ENCODE data around the gene MMP23B. TPM values are rescaled to one million over a fixed set of nuclear protein-coding genes. Genes with fewer than 3 reads are reported as not detected.

The MMP23B gene
- total RNA-seq, 2 donors from 2014 or later: 14.7 to 19.9 TPM

GRCh38 chr1:1609822-1610485 is 22.0 kb upstream of the MMP23B start:
- Histone ChIP-seq H3K4me3 (ENCODE audit: low read length) (no peak overlapping the region), H3K9ac (ENCODE audit: extremely low read depth, low read length, poor library complexity, severe bottlenecking) (no peak overlapping the region), H3K36me3 (ENCODE audit: control insufficient read depth, insufficient read depth, low read length) (no peaks in the 10 kb centered on the region), H3K4me1 (ENCODE audit: control insufficient read depth, insufficient read depth, low read length) (no peaks in the 10 kb centered on the region), H3K27ac (ENCODE audit: low read depth, low read length) (no peak overlapping the region), H3K9me3 (ENCODE audit: control insufficient read depth, low read length) (no peaks in the 10 kb centered on the region), H3K27me3 (ENCODE audit: control insufficient read depth, insufficient read depth, low read length, poor library complexity, severe bottlenecking) (no peaks in the 10 kb centered on the region)
- peaks cover 4% of the 10 kb centered on the region for H3K4me1 Mint-ChIP-seq
- no peak overlapping the region for H3K27ac Mint-ChIP-seq
- no peaks in the 10 kb centered on the region for H3K9me3 Mint-ChIP-seq
- TF ChIP-seq, protein P1, sequence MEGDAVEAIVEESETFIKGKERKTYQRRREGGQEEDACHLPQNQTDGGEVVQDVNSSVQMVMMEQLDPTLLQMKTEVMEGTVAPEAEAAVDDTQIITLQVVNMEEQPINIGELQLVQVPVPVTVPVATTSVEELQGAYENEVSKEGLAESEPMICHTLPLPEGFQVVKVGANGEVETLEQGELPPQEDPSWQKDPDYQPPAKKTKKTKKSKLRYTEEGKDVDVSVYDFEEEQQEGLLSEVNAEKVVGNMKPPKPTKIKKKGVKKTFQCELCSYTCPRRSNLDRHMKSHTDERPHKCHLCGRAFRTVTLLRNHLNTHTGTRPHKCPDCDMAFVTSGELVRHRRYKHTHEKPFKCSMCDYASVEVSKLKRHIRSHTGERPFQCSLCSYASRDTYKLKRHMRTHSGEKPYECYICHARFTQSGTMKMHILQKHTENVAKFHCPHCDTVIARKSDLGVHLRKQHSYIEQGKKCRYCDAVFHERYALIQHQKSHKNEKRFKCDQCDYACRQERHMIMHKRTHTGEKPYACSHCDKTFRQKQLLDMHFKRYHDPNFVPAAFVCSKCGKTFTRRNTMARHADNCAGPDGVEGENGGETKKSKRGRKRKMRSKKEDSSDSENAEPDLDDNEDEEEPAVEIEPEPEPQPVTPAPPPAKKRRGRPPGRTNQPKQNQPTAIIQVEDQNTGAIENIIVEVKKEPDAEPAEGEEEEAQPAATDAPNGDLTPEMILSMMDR (conservative IDR thresholded peaks at IDR 0.05): no peak
- DNase-seq: peak; percentile 47
- H3K36me3 Mint-ChIP-seq (ENCODE audit: low read depth): peaks cover 3% of the 10 kb centered on the region
- H3K4me3 Mint-ChIP-seq: no peak overlapping the region
- whole genome bisulfite sequencing, 2 experiments (ENCODE audit: insufficient coverage in 1 of 2, insufficient read length in 1 of 2): 69 to 74% methylated on average over 12 of the region's 12 CpGs
- no peaks in the 10 kb centered on the region for H3K27me3 Mint-ChIP-seq (ENCODE audit: insufficient read depth)

GRCh38 chr1:1610796-1611195 is 21.2 kb upstream of the MMP23B start:
- 90 to 93% methylated on average over 8 to 9 of the region's 9 CpGs for WGBS, 2 experiments (ENCODE audit: insufficient coverage in 1 of 2, insufficient read length in 1 of 2)
- Mint-ChIP-seq H3K27ac (no peak overlapping the region), H3K36me3 (ENCODE audit: low read depth) (peaks cover 3% of the 10 kb centered on the region), H3K4me3 (no peak overlapping the region), H3K27me3 (ENCODE audit: insufficient read depth) (no peaks in the 10 kb centered on the region), H3K9me3 (no peaks in the 10 kb centered on the region), H3K4me1 (peaks cover 4% of the 10 kb centered on the region)
- Histone ChIP-seq H3K9me3 (ENCODE audit: control insufficient read depth, low read length) (no peaks in the 10 kb centered on the region), H3K9ac (ENCODE audit: extremely low read depth, low read length, poor library complexity, severe bottlenecking) (no peak overlapping the region), H3K27ac (ENCODE audit: low read depth, low read length) (no peak overlapping the region), H3K4me3 (ENCODE audit: low read length) (no peak overlapping the region), H3K27me3 (ENCODE audit: control insufficient read depth, insufficient read depth, low read length, poor library complexity, severe bottlenecking) (no peaks in the 10 kb centered on the region), H3K36me3 (ENCODE audit: control insufficient read depth, insufficient read depth, low read length) (no peaks in the 10 kb centered on the region), H3K4me1 (ENCODE audit: control insufficient read depth, insufficient read depth, low read length) (no peaks in the 10 kb centered on the region)
- DNase-seq: no peak
- TF ChIP-seq, protein P1 (conservative IDR thresholded peaks at IDR 0.05): no peak

- H3K36me3 Mint-ChIP-seq (ENCODE audit: low read depth): peaks cover 3% of the 10 kb centered on the region
- TF ChIP-seq, protein P1 (conservative IDR thresholded peaks at IDR 0.05): no peak
- H3K27ac ChIP-seq (ENCODE audit: low read depth, low read length): no peak overlapping the region
- H3K27ac Mint-ChIP-seq: no peak overlapping the region
- no peaks in the 10 kb centered on the region for H3K9me3 ChIP-seq (ENCODE audit: control insufficient read depth, low read length)
- H3K4me1 Mint-ChIP-seq: peaks cover 4% of the 10 kb centered on the region
- no peaks in the 10 kb centered on the region for H3K9me3 Mint-ChIP-seq
- H3K27me3 ChIP-seq (ENCODE audit: control insufficient read depth, insufficient read depth, low read length, poor library complexity, severe bottlenecking): no peaks in the 10 kb centered on the region
- 94% methylated on average over 3 of the region's 3 CpGs; no CpG with 5 or more reads in 1 of the 2 experiments for WGBS, 2 experiments (ENCODE audit: insufficient coverage in 1 of 2, insufficient read length in 1 of 2)
- H3K4me3 Mint-ChIP-seq: no peak overlapping the region
- H3K27me3 Mint-ChIP-seq (ENCODE audit: insufficient read depth): no peaks in the 10 kb centered on the region
- no peak for DNase-seq
- peaks cover 1% of the 10 kb centered on the region for H3K36me3 ChIP-seq (ENCODE audit: control insufficient read depth, insufficient read depth, low read length)
- peaks cover 7% of the 10 kb centered on the region for H3K4me1 ChIP-seq (ENCODE audit: control insufficient read depth, insufficient read depth, low read length)
- no peak overlapping the region for H3K4me3 ChIP-seq (ENCODE audit: low read length)
- no peak overlapping the region for H3K9ac ChIP-seq (ENCODE audit: extremely low read depth, low read length, poor library complexity, severe bottlenecking)
Observed at GRCh38 chr1:1612104-1612400, 19.9 kb upstream of the MMP23B start.

Measured in endodermal cell (in vitro differentiated cells).